EH (cell line): Measurements from ENCODE around the gene PLEKHM2.

ENCODE experiments used
- DNase-seq: peaks from one replicate; pipeline ENCODE4 v3.0.0-alpha.2; 2015; ENCODE audit warnings: low read depth

Gene PLEKHM2

DNA sequence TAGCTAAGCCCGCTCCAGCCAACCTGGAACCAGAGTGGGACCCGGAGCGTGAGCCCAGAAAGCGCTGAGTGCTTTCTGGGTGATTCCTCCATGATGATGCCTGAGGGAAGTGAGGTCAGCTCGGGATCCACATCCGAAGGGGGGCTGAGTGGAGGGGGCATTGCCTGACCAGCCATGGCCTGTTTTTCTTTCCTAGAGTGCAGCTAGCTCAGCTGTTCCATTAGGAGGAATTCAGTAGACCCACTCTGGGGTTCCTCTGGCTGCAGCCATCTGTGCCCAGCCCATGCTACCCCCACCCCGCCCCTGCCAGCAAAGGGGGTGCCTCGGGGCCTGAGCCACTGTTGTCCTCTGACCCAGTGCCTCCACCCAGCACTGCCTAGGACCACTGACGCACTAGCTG lies 42.4 kb downstream of the PLEKHM2 start:
- no peak for DNase-seq

GRCh38 chr1:15727021-15727420 lies 42.9 kb downstream of the PLEKHM2 start:
- DNase-seq = no peak

GRCh38 chr1:15727424-15727823 lies 43.3 kb downstream of the PLEKHM2 start:
- DNase-seq = no peak

GRCh38 chr1:15727866-15728534 lies 43.9 kb downstream of the PLEKHM2 start:
- DNase-seq = no peak

- no peak for DNase-seq
Observed at GRCh38 chr1:15728937-15729657, 45.0 kb downstream of the PLEKHM2 start.

- DNase-seq = no peak
Observed at GRCh38 chr1:15730423-15730822, 46.3 kb downstream of the PLEKHM2 start.

GRCh38 chr1:15730936-15731335 lies 46.8 kb downstream of the PLEKHM2 start:
- no peak for DNase-seq

DNA sequence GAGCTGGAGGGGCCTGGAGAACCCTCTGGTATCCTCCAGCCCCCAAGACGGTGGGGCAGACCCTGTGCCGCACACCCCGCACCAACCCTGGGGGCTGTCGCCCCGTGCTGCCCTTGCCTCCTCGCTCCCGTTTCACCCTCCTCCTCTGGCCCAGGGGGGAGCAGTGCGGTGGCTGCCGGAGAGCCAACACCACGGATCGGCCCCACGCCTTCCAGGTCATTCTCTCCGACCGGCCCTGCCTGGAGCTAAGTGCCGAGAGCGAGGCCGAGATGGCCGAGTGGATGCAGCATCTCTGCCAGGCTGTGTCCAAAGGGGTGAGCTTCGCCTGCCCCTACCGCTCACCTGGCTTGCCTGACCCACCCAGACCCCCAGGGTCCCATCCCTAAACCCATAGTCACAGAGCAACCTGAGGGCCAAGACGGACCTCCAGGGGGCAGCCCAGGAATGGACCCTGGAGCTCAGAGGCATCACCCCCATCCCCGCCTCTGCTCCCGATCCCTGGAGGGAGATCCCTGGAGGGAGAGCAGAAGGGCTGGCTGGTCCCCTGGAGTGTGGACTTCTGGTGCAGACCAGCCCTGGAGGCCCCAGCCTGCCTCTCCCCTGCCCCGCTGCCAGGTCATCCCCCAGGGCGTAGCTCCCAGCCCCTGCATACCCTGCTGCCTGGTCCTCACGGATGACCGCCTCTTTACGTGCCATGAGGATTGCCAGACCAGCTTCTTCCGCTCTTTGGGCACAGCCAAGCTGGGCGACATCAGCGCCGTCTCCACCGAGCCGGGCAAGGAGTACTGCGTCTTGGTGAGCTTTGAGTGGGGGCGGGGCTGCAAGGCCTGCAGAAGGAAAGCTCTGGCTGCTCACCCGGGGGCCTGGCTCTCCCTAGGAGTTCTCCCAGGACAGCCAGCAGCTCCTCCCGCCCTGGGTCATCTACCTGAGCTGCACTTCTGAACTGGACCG lies 47.9 kb downstream of the PLEKHM2 start:
- DNase-seq = no peak

GRCh38 chr1:15732686-15733081 lies 48.6 kb downstream of the PLEKHM2 start:
- no peak for DNase-seq

GRCh38 chr1:15733218-15733725 lies 49.2 kb downstream of the PLEKHM2 start:
- no peak for DNase-seq

- DNase-seq = no peak
Observed at GRCh38 chr1:15733726-15734226, 49.7 kb downstream of the PLEKHM2 start.

DNA sequence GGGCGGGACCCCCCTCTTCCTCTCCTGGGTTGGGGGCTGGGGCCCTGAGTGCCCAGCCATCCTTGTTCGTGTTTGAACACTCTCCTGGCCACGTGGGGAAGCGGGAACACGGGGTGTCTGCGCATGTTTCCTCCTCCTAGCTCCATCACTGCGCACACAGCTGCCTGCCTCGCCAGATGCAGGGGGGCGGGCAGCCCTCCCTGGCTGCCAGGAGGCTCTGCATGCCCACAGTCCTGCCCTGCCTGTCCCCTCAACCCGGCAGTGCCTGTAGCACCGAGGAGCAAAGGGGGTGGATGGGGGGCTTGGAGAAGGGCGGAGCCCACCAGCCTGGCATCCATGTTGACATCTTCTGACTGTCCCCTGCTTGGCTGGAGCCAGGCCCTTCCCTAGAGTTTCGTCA lies 50.2 kb downstream of the PLEKHM2 start:
- DNase-seq = no peak

DNA sequence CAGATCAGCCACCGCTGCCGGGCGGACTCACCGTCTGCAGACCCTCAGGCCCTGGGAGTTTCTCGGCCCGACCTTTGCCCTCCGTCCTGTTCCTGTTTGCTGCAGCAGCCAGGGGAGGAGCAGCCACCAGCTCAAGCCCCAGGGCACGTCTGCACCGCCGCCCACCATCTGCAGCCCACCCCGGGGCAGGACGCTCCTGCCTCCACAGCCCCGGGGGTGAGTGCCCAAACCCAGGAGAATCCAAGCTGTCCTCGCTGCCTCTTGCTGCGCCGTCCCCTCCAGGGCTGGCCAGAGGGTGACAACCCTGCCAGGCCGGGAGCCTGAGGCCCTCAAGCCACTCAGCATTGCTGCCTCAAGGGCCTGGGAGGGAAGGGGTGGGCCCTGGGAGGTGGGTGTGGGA lies 50.8 kb downstream of the PLEKHM2 start:
- DNase-seq = no peak

- DNase-seq = no peak
Observed at GRCh38 chr1:15735304-15736037, 51.4 kb downstream of the PLEKHM2 start.

- no peak for DNase-seq
Observed at GRCh38 chr1:15736038-15736891, 52.1 kb downstream of the PLEKHM2 start, which contains the start of gene SLC25A34. SLC25A34 (plus strand) TSS chr1:15736258; CDS start chr1:15736486, 228 bp downstream.

GRCh38 chr1:15736892-15737261 lies 52.8 kb downstream of the PLEKHM2 start:
- no peak for DNase-seq

DNA sequence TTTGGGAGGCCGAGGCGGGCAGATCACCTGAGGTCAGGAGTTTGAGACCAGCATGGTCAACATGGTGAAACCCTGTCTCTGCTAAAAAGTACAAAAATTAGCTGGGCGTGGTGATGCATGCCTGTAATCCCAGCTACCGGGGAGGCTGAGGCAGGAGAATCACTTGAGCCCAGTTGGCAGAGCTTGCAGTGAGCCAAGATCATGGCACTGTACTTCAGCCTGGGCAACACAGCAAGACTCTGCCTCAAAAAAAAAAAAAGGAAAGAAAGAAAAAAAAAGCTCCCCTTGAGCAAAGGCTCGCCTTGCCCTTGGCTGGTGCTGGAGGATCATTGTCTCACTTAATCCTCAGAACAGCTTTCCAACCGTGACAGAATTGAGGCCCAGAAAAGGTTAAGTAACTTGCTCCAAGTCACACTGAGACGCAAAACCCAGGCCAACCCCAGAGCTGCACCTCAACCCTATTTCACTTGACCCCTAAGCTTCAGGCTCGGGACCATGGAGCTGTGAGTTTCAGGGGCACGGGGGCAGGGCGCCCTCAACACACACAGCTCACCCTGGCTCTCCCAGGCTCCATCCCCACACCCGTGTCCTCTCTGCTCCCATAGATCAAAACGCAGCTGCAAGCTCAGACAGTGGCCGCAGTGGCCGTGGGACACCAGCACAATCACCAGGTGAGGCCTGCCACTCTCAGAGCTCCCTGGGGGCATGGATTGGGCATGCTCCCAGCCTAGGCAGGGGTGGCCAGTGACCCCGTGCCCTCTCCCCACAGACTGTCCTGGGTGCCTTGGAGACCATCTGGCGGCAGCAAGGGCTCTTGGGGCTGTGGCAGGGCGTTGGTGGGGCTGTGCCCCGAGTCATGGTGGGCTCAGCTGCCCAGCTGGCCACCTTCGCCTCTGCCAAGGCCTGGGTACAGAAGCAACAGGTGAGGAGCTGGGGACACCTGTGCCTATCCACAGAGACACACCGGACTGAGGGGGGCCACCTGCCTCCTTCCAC lies 53.5 kb downstream of the PLEKHM2 start:
- no peak for DNase-seq

DNA sequence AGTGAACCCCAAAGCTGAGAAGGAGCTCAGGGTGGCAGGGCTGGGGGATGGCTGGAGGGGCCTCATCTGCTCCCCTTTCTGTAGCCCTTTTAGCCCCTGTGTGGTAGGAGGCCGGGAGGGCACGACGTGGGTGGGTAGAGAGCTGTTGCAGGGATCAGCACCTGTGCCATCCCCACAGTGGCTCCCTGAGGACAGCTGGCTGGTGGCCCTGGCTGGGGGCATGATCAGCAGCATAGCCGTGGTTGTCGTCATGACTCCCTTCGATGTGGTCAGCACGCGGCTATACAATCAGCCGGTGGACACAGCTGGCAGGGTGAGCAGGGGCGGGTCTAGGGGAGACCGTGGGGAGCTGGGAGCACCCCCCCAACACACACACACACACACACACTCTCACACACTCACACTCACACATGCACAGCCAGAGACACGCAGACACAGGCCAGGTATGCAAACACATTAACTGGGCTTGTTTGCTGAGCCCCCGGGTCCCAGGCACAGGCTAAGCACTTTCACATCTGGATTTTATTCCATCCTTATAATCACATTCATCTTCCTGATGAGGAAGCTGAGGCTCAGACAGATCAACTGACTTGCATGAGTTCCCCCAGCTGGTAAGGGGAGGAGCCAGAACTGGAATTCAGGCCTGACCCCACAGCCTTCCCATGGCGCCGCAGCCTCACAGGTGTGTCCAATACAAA lies 54.4 kb downstream of the PLEKHM2 start:
- DNase-seq = no peak

GRCh38 chr1:15739259-15739658 lies 55.1 kb downstream of the PLEKHM2 start:
- DNase-seq = no peak
